Measurements from ENCODE around the gene TFEB. TPM values are rescaled to one million over a fixed set of nuclear protein-coding genes. Genes with fewer than 3 reads are reported as not detected.

The TFEB gene
- polyA plus RNA-seq, 1 donor (not counting 4 experiments of a cell fraction or from before 2014, with no cell fraction given), result 4.3 TPM

GRCh38 chr6:41748102-41748477, 12.7 kb upstream of the TFEB start:
- H3K9me3 ChIP-seq (ENCODE audit: control insufficient read depth, low read depth, low read length), result no peaks in the 10 kb centered on the region
- no peaks in the 10 kb centered on the region for H3K36me3 ChIP-seq (ENCODE audit: control insufficient read depth in 2 of 2, extremely low read depth in 1 of 2, insufficient read depth in 2 of 2, low read length in 2 of 2)
- dilution Hi-C loops (cut with MboI; ENCODE audit: extremely low pct_ligation_motif_present, low sequenced_read_pairs), result no loop called here
- H3K4me1 ChIP-seq (ENCODE audit: control insufficient read depth, extremely low read depth, insufficient read depth, low read length), result no peaks in the 10 kb centered on the region
- H3K4me3 ChIP-seq (ENCODE audit: control insufficient read depth in 2 of 3, extremely low read depth in 1 of 3, insufficient read depth in 2 of 3, low read depth in 1 of 3, low read length in 3 of 3), result no peak overlapping the region
- no peaks in the 10 kb centered on the region for H3K9me1 ChIP-seq (ENCODE audit: control insufficient read depth, extremely low read depth, insufficient read depth, low read length)
- no peaks in the 10 kb centered on the region for H3K27me3 ChIP-seq (ENCODE audit: control insufficient read depth, extremely low read depth, insufficient read depth, low read length)
- H4K20me1 ChIP-seq (ENCODE audit: control insufficient read depth, extremely low read depth, insufficient read depth, low read length), result no peaks in the 10 kb centered on the region
- FAIRE-seq (no peak), DNase-seq (ENCODE audit: low read depth, low spot score) (no peak)
- TF ChIP-seq EZH2 (IDR thresholded peaks at IDR 0.05; ENCODE audit: low read length) (no peak), CTCF (optimal IDR thresholded peaks at IDR 0.05 in 1 of 3, IDR thresholded peaks at IDR 0.05 in 1 of 3, conservative IDR thresholded peaks at IDR 0.05 in 1 of 3; ENCODE audit: extremely low read depth in 1 of 3, insufficient read depth in 2 of 3, low read length in 3 of 3) (no peak)
- H3K79me2 ChIP-seq (ENCODE audit: control insufficient read depth, insufficient read depth, low read length), result no peaks in the 10 kb centered on the region
- no peak overlapping the region for H3K9ac ChIP-seq (ENCODE audit: control insufficient read depth, extremely low read depth, insufficient read depth, low read length)
- no peak overlapping the region for H3K4me2 ChIP-seq (ENCODE audit: control insufficient read depth, extremely low read depth, insufficient read depth, low read depth, low read length)
- no peak overlapping the region for H3K27ac ChIP-seq (ENCODE audit: control insufficient read depth, insufficient read depth, low read length)
- H2AFZ ChIP-seq (ENCODE audit: control insufficient read depth, low read length), result no peak overlapping the region

GRCh38 chr6:41747256-41748101, 12.1 kb upstream of the TFEB start, which contains the start of gene PGC:
Gene PGC, minus strand, starts transcription at chr6:41747397. Its CDS starts 63 bp downstream, at chr6:41747334.
- Histone ChIP-seq H3K27ac (ENCODE audit: control insufficient read depth, insufficient read depth, low read length) (no peak within 1 kb of the TSS), H3K4me3 (ENCODE audit: control insufficient read depth in 2 of 3, extremely low read depth in 1 of 3, insufficient read depth in 2 of 3, low read depth in 1 of 3, low read length in 3 of 3) (no peak within 1 kb of the TSS), H3K4me2 (ENCODE audit: control insufficient read depth, extremely low read depth, insufficient read depth, low read depth, low read length) (no peak within 1 kb of the TSS), H2AFZ (ENCODE audit: control insufficient read depth, low read length) (no peak within 1 kb of the TSS), H3K79me2 (ENCODE audit: control insufficient read depth, insufficient read depth, low read length) (no peaks in the 10 kb centered on the region), H3K4me1 (ENCODE audit: control insufficient read depth, extremely low read depth, insufficient read depth, low read length) (no peaks in the 10 kb centered on the region), H3K9ac (ENCODE audit: control insufficient read depth, extremely low read depth, insufficient read depth, low read length) (no peak within 1 kb of the TSS), H4K20me1 (ENCODE audit: control insufficient read depth, extremely low read depth, insufficient read depth, low read length) (no peaks in the 10 kb centered on the region), H3K9me1 (ENCODE audit: control insufficient read depth, extremely low read depth, insufficient read depth, low read length) (no peaks in the 10 kb centered on the region), H3K36me3 (ENCODE audit: control insufficient read depth in 2 of 2, extremely low read depth in 1 of 2, insufficient read depth in 2 of 2, low read length in 2 of 2) (no peaks in the 10 kb centered on the region), H3K27me3 (ENCODE audit: control insufficient read depth, extremely low read depth, insufficient read depth, low read length) (no peaks in the 10 kb centered on the region), H3K9me3 (ENCODE audit: control insufficient read depth, low read depth, low read length) (no peaks in the 10 kb centered on the region)
- TF ChIP-seq EZH2 (IDR thresholded peaks at IDR 0.05; ENCODE audit: low read length) (no peak), CTCF (optimal IDR thresholded peaks at IDR 0.05 in 1 of 3, IDR thresholded peaks at IDR 0.05 in 1 of 3, conservative IDR thresholded peaks at IDR 0.05 in 1 of 3; ENCODE audit: extremely low read depth in 1 of 3, insufficient read depth in 2 of 3, low read length in 3 of 3) (no peak)
- dilution Hi-C loops (cut with MboI; ENCODE audit: extremely low pct_ligation_motif_present, low sequenced_read_pairs), result no loop called here
- DNase-seq (ENCODE audit: low read depth, low spot score) (no peak), FAIRE-seq (no peak)
